HL-60/S4 treated with retinoic acid at 250 ng/mL for 4 days and 3 days (cell line): ENCODE data around the gene MCOLN3.
"Not testable (repeated sequence)": the region's sequence is repeated elsewhere in the genome, so short reads cannot be mapped to it uniquely, and the experiment has no call there.

ENCODE experiments used
- in situ Hi-C: fragments of 300-500 bp; cut with MboI; formaldehyde crosslinking; loops from 2 replicates; pipeline ENCODE4 v1.7.0; 2022; ENCODE audit warnings: low sequenced_read_pairs

Gene MCOLN3

GRCh38 chr1:85049735-85050166, 1.5 kb upstream of the MCOLN3 start:
- in situ Hi-C loops, result no loop called here

GRCh38 chr1:85047472-85048295, 616 bp downstream of the MCOLN3 start:
- in situ Hi-C loops, result no loop called here

DNA sequence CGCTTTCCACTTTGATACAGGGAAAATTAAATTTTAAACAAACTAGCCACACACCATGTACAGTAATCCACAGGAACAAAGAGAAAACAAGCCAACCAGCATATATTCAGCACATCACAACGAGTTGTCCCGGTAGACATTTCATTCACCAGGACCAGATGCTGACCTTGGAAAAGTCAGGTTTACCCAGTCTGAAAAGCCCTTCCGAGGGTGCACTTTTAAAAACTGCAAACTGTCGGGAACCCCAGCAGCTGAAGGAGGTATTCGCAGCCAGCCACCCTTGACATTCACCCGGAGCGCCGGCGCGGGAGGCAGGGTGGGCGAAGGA, 1.2 kb downstream of the MCOLN3 start:
- in situ Hi-C loops, result no loop called here

DNA sequence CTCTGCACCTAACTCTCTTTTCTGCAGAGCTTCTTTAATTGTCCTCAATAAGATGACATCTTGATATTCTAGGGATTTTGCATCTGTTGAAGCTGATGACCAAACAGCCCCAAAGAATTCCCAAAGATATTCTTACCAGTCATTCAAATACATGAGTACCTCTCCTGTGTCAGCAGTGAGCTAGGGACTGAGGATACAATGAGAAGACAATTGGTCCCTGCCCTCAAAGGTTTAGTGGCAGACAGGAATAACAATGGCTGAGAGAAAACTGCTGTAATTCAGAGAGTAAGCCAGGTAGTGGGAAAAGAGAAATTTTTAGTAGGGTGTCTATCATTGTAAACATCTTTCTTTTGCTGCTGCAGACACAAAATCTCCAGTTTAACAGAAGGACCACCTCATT, 5.9 kb downstream of the MCOLN3 start:
- in situ Hi-C loops, result no loop called here

DNA sequence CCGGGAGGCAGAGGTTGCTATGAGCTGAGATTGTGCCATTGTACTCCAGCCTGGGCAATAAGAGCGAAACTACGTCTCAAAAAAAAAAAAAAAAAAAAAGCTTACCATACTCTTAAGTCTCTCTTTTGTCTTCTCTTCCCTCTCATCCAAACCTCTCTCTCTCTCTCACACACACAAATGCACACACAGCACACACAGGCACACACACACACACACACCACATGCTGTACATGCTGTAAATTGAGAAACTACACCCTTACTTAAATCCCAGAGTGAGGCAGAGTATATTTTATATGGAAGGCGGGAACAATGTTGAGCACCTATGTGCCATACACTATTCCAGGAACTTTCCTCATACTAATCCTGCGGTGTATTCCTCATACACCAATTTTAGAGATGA, 6.5 kb downstream of the MCOLN3 start:
- in situ Hi-C loops, result no loop called here

GRCh38 chr1:85033221-85033620, 15.1 kb downstream of the MCOLN3 start:
- in situ Hi-C loops, result no loop called here

DNA sequence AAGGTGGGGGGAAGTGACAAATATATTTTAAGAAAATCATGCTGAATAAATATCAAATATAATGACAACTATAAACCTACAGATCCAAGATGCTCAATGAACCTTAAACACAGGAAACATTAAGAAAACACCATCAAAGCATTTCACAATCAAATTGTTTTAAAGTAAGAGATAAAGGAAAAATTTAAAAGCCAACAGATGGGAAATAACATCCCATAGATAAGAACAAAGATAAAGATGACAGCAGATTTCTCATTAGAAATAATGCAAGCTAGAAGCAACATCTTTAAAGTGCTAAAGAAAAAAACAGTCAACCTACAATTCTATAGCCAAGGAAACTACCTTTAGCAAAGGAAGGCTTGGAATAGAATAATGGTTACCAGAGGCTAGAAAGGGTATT, 17.8 kb downstream of the MCOLN3 start:
- in situ Hi-C loops, result no loop called here

- in situ Hi-C loops, result no loop called here
These were observed 20.1 kb downstream of the MCOLN3 start for GRCh38 chr1:85028151-85028550.

DNA sequence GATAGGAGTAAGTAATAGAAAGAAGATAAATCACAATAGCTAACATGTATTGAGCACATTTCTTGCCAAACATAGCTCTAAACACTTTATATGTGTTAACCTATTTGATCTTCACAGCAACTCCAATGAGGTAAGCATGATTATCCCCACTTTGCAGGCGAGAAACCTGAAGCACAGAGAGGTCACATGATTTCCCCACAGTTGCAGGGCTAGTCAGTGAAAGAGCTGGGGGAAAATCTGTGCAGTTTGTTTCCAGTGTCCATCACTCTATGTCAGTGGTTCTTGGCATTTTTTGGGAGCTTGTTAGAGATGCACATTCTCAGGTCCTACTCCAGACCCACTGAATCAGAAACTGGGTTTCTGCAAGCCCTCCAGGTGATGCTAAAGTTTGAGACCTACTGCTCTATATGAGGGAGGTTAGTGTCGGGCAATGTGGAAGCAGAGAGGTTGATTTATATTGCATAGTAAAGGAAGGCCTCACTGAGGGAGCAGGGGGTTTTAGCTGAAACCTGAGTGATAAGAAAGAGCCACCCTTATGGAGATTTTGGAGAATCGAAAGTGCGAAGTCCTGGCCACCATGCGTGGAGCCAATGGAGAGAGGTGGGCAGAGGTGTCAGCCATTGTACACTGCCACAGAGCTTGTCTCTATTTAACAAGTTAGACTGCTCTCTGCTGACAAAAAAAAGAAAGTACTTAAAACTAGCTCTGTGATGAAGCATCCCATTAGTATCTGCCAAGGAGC, 20.9 kb downstream of the MCOLN3 start:
- in situ Hi-C loops, result no loop called here

GRCh38 chr1:85025940-85026339, 22.4 kb downstream of the MCOLN3 start:
- in situ Hi-C loops, result no loop called here

DNA sequence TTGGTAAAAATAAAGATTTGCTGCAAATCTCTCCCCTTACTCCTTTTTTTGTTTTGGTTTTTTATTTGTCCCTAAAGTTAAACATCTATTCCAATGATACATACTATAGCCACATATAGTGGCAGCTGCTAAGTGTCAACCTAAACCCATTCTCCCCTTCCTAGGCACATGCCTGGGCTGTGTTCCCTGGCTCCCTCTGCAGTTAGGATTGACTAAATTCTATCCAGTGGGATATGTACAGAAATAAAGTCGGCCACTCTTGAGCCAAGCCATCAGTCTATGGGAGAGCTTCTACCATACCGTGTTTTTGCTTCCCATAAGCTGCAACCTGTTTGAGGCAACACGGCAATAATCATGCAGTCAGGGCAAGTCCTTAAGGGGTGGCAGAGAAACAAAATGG, 23.6 kb downstream of the MCOLN3 start:
- in situ Hi-C loops, result no loop called here

DNA sequence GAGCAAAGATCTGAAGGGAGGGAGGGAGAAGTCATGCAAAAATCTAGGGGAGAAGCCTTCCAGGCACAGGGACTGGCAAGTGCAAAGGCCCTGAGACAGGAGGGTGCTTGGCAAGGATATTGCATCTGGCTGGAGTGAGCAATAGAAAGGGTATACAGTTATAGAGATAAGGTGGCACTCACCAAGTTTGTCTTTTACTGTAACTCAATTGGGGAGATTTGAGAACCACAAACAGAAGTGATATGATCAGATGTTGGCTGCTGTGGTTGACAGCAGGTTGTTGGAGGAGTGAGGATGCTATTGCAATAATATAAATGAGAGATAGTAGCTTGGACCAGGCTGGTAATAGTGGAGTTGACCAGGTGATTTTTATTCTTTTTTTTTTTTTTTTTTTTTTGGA, 25.6 kb downstream of the MCOLN3 start:
- in situ Hi-C loops, result no loop called here

- in situ Hi-C loops, result no loop called here
These were observed 28.3 kb downstream of the MCOLN3 start for GRCh38 chr1:85019994-85020393.

DNA sequence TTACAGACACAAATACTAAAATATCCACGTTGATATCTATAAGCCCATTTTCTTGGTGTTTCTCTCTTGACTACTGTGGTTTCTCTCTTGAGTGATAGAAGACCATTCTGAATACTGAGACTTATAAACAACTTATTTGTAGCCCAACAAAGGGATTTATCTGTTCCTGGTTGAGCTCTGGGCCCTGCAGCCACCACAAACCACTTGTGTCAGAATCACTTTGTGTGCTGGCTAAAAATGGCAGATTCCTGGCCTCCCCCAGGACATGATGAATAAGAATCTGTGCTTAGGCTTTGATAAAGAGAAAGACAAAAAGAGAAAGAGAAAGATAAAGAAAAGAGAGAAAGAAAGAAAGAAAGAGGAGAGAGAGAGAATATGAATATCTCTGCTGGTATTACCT, 32.5 kb downstream of the MCOLN3 start:
- in situ Hi-C loops, result no loop called here

GRCh38 chr1:85005641-85006040, 42.7 kb downstream of the MCOLN3 start:
- in situ Hi-C loops, result not testable (repeated sequence)

- in situ Hi-C loops, result no loop called here
These were observed 46.6 kb downstream of the MCOLN3 start for GRCh38 chr1:85001742-85002141.

DNA sequence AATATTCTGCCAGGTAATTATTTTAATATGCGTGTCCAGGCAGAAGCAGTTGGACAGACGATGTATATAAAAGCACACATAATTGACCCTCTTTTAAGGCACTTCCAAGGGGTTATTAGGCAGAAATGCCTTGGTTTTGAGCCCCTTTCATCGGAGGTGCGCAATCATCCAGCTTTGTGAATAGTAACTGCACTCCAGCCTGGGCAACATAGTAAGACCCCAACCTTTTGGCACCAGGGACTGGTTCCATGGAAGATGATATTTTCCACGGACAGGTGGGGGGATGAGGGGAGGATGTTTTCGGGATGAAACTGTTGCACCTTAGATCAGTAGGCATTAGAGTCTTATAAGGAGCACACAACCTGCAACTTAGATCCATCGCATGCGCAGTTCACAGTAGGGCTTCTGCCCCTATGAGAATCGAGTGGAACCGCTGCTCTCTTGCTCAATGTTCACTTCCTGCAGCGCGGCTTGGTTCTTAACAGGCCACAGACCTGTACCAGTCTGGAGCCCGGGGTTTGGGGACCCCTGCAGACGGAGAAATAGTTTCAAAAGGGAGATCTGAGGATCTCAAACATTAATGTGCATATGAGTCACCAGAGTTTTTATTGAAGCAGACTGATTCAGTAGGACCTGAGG, 49.5 kb downstream of the MCOLN3 start:
- in situ Hi-C loops, result no loop called here

DNA sequence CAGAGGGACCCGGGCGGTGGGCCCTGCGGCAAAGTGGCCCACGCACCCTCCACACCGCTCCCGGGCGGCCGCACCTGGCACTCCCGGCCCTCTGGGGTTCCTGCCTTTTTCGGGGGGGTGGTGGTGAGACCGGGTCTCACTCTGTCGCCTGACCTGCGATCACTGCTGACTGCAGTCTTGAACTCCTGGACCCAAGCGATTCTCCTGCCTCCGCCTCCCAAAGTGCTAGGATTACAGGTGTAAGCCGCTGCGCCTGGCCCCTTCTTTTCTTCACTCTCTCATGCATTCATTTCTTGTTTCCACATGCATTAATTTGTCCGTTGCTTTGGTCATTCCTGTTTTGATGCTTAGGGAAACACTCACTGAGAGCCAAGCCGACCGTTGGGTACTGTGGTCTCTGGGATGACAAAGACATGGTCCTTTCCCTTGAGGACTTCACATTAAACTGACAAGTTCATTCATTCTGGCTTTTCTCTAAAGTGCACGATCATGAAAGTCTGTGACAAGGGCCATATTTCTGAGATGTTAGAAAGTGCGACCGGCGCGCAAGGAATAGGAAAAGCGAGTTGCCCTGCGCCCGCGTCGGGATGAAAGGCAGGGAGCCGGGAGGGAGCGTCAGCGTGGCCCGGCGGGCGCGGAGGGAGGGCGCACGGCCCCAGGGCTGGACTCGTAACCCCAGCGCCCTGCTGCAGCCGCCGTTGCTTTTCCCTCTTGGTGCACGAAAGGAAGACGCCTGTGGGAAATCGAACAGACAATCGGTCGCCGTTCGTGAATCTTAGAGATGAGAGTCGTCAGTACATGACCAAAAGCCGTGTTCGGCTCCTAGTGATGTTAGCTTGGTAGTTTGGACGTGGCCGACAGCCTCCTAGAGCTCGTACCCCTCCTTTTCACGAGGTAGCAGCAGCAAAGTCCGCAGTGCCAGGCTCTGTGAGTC, 50.4 kb downstream of the MCOLN3 start:
- in situ Hi-C loops, result no loop called here

DNA sequence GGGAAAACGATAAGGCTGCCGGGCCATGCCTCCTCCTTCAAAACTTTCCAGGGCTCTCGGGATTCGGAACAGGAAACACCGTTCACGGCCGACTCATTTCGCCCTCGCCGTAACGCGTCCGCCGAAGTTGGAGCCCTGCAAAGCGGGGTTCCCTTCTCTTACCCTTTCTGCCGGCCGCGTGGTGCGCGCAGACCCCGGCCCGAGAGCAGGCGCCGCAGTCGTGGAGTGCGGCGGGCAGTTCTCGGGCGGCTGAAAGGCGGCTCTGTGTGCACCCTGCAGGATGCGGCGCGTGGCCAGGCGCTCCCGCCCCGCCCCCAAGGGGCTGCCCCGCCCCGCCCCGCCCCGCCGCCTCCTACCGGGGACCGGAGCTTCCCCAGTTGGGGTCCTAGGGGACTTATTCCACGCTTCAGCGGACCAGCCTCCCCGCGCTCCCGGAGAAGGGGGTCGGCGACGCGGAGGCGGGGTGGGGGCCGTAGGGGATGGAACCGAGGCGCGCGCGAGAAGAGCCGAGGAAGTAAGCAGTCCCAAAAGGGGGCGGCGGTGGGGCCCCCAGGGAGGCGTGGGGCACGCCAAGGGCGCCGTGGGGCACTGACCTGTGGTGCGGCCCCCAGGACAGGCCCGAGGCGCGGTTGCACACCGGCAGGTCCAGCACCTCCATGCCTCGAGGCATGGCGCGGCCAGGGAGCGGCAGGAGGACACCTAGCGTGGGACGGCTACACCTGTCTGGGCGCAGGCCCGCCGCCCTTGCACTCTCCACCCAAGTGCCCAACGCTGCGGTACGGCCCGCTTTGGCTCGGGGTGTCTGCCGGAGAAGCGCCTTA, 51.2 kb downstream of the MCOLN3 start, which contains the start of gene MCOLN2:
Gene MCOLN2 (minus strand): TSS at position 268 of the 821 bp plus-strand sequence. CDS start 241 bp downstream, at position 27.
- in situ Hi-C loops, result no loop called here
